ENCODE measurements around the gene KIAA1328.

The KIAA1328 gene

GRCh38 chr18:37248281-37248680 is 419.4 kb downstream of the KIAA1328 start:
- CTCF ChIA-PET = interaction anchor here (0.6 to 1.4 kb wide), 2 partner anchors 21 to 24 kb away, joined by 3 to 6 read pairs; no protein-coding TSS in a partner anchor
- POLR2A ChIA-PET = no interaction called here
- no peak for DNase-seq (ENCODE audit: extremely low spot score)

GRCh38 chr18:37249171-37249886 is 420.4 kb downstream of the KIAA1328 start:
- POLR2A ChIA-PET = no interaction called here
- CTCF ChIA-PET = interaction anchor here (1.4 kb wide), 1 partner anchor 25 kb away, joined by 6 read pairs; no protein-coding TSS in a partner anchor
- TF ChIP-seq CTCF (IDR thresholded peaks at IDR 0.05; ENCODE audit: control extremely low read depth, extremely low read depth, low read depth, missing control alignments) = no peak
- no peak for DNase-seq (ENCODE audit: extremely low spot score)

More at GRCh38 chr18:37248281-37248680, 419.4 kb downstream of the KIAA1328 start:
- TF ChIP-seq CTCF (IDR thresholded peaks at IDR 0.05; ENCODE audit: control extremely low read depth, extremely low read depth, low read depth, missing control alignments) = no peak

GRCh38 chr18:37249895-37250618 is 421.1 kb downstream of the KIAA1328 start:
- POLR2A ChIA-PET = no interaction called here
- DNase-seq (ENCODE audit: extremely low spot score) = no peak
- no peak for TF ChIP-seq CTCF (IDR thresholded peaks at IDR 0.05; ENCODE audit: control extremely low read depth, extremely low read depth, low read depth, missing control alignments)
- CTCF ChIA-PET = interaction anchor here (1.4 kb wide), 3 partner anchors 9 to 26 kb away, joined by 3 to 6 read pairs (median 5); no protein-coding TSS in a partner anchor

- POLR2A ChIA-PET = no interaction called here
- CTCF ChIA-PET = interaction anchor here (1.4 kb wide), 2 partner anchors 11 to 19 kb away, joined by 3 to 5 read pairs; no protein-coding TSS in a partner anchor
- no peak for TF ChIP-seq CTCF (IDR thresholded peaks at IDR 0.05; ENCODE audit: control extremely low read depth, extremely low read depth, low read depth, missing control alignments)
- DNase-seq (ENCODE audit: extremely low spot score) = no peak
Observed at GRCh38 chr18:37251679-37252078, 422.8 kb downstream of the KIAA1328 start.

GRCh38 chr18:37252342-37252741 is 423.4 kb downstream of the KIAA1328 start:
- ChIA-PET POLR2A (no interaction called here), CTCF (no interaction called here)
- TF ChIP-seq CTCF (IDR thresholded peaks at IDR 0.05; ENCODE audit: control extremely low read depth, extremely low read depth, low read depth, missing control alignments) = no peak
- no peak for DNase-seq (ENCODE audit: extremely low spot score)

GRCh38 chr18:37252854-37253393 is 424.0 kb downstream of the KIAA1328 start:
- CTCF ChIA-PET = no interaction called here

More at GRCh38 chr18:37252854-37253393, 424.0 kb downstream of the KIAA1328 start:
- no peak for TF ChIP-seq CTCF (IDR thresholded peaks at IDR 0.05; ENCODE audit: control extremely low read depth, extremely low read depth, low read depth, missing control alignments)
- POLR2A ChIA-PET = no interaction called here
- DNase-seq (ENCODE audit: extremely low spot score) = no peak

Measured in GM10248 (cell line).